Esophagus (tissue), 2 donors: ENCODE results near the gene ITPR3. TPM values are rescaled to one million over a fixed set of nuclear protein-coding genes. Genes with fewer than 3 reads are reported as not detected.

Source experiments
- H3K27ac ChIP-seq, 2 donors: one replicate each; pipeline ENCODE4 v1.5.1; 2013; ENCODE audit warnings: low read depth in 2 of 2, mild to moderate bottlenecking in 2 of 2, inconsistent platforms in 1 of 2, low read length in 1 of 2, moderate library complexity in 1 of 2
- H3K27me3 ChIP-seq, 2 donors: one replicate each; pipeline ENCODE4 v1.6.1; 2013; ENCODE audit warnings: low read length in 2 of 2, control low read depth in 1 of 2, mild to moderate bottlenecking in 1 of 2; ENCODE audit not compliant: insufficient read depth in 2 of 2, control insufficient read depth in 1 of 2
- H3K36me3 ChIP-seq, 2 donors: one replicate each; pipeline ENCODE4 v1.6.1; 2013; ENCODE audit warnings: low read length in 1 of 2; ENCODE audit not compliant: control insufficient read depth in 2 of 2, insufficient read depth in 2 of 2
- H3K4me1 ChIP-seq, 2 donors: one replicate each; pipeline ENCODE4 v1.6.1; 2013; ENCODE audit warnings: low read length in 1 of 2; ENCODE audit not compliant: control insufficient read depth in 2 of 2, insufficient read depth in 2 of 2
- H3K4me3 ChIP-seq, 2 donors: one replicate each; pipeline ENCODE4 v1.5.1; 2013; ENCODE audit warnings: low read length in 2 of 2, mild to moderate bottlenecking in 2 of 2, low read depth in 1 of 2, moderate library complexity in 1 of 2
- H3K9me3 ChIP-seq, 2 donors: one replicate each; pipeline ENCODE4 v1.6.1; 2013; ENCODE audit warnings: mild to moderate bottlenecking in 2 of 2, low read depth in 1 of 2, low read length in 1 of 2, moderate library complexity in 1 of 2; ENCODE audit not compliant: control insufficient read depth in 2 of 2, insufficient read depth in 1 of 2
- WGBS, 2 donors: extraction: QIAGEN DNeasy Blood & Tissue Kit; methylation state at CpG; one replicate each; pipeline ENCODE4 v1.1.7; 2013; 5-methylcytosine and 5-hydroxymethylcytosine counted together
- polyA plus RNA-seq, 2 donors: library from polyadenylated mRNA; stranded (reverse); fragments of 200-250 nt; gene quantifications; one replicate each; pipeline ENCODE4 v1.2.3, GENCODE V29; 2013
- donor health status: healthy with polysubstance abuse.
- donor health status: Bipolar disorder and iron deficiency.

Gene ITPR3
- polyA plus RNA-seq, 2 donors: 11.9 to 15.0 TPM

DNA sequence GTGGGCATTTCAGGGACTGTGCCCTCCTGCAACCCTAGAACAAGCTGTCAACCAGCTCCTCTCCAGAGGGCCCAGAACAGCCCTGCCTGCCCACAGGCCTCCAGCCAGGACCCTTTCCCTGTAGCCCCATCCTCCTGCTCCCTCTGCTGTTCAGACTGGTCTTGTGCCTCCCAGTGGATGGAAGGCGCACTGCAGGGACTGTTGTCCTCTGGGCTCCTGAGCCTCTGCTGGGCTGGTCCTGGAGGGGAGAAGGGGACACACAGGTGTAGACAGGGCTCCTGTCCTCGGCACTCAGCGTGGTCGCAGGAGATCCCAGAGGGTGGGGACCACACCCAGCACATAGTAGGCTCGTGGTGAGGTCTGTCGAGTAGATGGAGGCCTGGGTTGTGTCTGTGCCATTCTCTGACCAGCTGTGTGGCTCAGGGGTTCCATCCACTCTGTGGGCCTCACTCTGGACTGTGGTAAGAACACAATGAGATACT is 11.5 kb downstream of the ITPR3 start:
- Histone ChIP-seq H3K4me1 (peaks cover 15 to 29% of the 10 kb centered on the region in 2 donors), H3K9me3 (no peaks in the 10 kb centered on the region)
- 66 to 77% methylated on average over 6 of the region's 6 CpGs for WGBS, 2 donors

GRCh38 chr6:33633084-33633461 is 12.0 kb downstream of the ITPR3 start:
- Histone ChIP-seq H3K4me1 (peaks cover 15 to 28% of the 10 kb centered on the region in 2 donors), H3K27me3 (no peaks in the 10 kb centered on the region), H3K36me3 (no peaks in the 10 kb centered on the region), H3K9me3 (no peaks in the 10 kb centered on the region), H3K4me3 (peak overlapping the region; percentile 32 to 45), H3K27ac (peak overlapping the region in 1 of 2 donors; percentile 72)
- WGBS, 2 donors: 33% methylated on average over 20 to 21 of the region's 21 CpGs

More for the DNA sequence above, 11.5 kb downstream of the ITPR3 start:
- Histone ChIP-seq H3K27me3 (no peaks in the 10 kb centered on the region), H3K4me3 (no peak overlapping the region), H3K27ac (no peak overlapping the region), H3K36me3 (no peaks in the 10 kb centered on the region)

DNA sequence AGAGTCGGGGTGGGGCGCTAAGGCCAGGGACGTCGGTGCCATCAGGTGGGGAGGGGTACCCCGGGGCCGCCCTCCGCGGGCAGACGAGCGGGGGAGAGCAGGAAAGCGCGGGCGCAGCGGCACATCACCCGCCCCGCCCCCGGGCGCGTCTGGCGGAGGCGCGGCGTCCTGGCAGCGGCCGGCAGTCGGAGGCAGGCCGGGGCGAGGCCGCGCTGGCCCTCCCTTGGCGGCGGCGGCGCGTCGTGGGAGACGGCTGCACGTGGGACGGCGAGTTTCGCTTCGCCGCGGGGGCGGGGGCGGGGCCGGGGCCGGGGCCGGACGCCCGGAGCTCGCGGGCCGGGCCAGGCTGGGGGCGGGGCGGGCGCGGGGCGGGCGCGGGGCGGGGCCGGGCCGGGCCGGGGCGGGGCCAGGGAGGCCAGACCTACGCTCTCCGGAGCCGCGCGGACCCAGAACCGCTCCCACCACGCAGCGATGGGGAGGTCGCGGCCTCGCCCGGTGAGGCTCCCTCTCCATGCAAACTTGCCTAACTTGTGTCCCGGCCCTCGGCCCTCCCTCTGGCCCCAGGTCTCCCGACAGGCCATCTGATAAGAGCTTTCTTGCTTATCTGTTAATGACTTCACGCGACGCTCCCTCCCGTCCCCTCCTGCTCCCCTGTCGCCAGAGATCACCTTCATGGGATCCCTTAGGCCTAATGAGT is 12.5 kb downstream of the ITPR3 start:
- Histone ChIP-seq H3K4me3 (peak overlapping the region; percentile 32 to 45), H3K4me1 (peaks cover 15 to 23% of the 10 kb centered on the region in 2 donors), H3K27me3 (no peaks in the 10 kb centered on the region), H3K27ac (peak overlapping the region in 1 of 2 donors; percentile 72), H3K36me3 (no peaks in the 10 kb centered on the region), H3K9me3 (no peaks in the 10 kb centered on the region)
- 1% methylated on average over 38 to 86 of the region's 86 CpGs for WGBS, 2 donors

DNA sequence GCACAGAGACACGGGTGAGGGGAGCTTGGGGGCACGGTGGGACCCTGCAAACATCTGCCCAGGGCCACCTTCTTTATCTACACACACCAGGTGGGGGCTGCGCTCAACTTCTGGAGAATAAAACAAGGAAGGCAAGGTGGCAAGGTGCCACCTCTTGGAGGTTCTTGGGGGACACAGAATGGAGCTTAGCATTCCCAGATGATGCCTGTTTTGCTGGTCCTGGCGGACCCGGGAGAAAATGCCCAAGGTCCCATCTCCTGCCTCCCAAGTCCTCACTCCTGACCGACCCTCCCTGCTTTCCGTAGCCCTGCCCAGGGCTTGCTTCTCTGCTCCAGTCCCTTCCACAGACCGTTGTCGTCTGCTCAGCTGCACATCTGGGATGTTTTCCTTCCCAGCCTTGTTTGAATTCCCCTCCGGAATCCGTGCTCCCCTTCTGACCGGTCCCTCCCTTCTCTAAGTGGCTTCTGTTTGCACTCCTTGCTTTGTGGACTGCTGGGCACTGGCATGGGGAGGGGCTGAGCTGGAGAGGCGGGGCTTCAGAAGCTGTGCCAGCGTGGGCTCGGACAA is 13.1 kb downstream of the ITPR3 start:
- Histone ChIP-seq H3K4me1 (peaks cover 15 to 21% of the 10 kb centered on the region in 2 donors), H3K9me3 (no peaks in the 10 kb centered on the region), H3K27me3 (no peaks in the 10 kb centered on the region), H3K27ac (peak overlapping the region in 1 of 2 donors; percentile 50), H3K4me3 (peak overlapping the region in 1 of 2 donors; percentile 45), H3K36me3 (no peaks in the 10 kb centered on the region)
- WGBS, 2 donors: 22 to 31% methylated on average over 15 of the region's 15 CpGs

DNA sequence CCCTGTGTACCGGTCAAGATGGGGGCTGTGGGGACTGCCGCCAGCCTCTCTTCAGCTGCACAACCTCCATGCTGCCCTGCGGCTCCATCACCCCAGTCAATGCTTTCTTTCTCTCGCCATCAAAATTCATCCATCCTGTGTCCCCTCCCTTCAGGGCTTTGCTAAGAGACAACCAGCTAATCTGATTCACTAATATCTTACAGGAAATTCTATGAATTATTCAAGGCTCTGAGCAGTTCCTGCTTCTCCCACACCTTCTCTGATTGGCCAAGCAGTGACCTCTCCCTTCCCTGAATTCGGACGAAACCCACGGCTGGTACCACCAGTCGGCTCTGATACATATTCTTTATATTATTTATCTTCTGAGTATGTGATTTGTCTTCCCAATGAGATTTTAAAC is 13.8 kb downstream of the ITPR3 start:
- no peaks in the 10 kb centered on the region for H3K27me3 ChIP-seq
- H3K9me3 ChIP-seq: no peaks in the 10 kb centered on the region
- no peak overlapping the region for H3K27ac ChIP-seq
- WGBS, 2 donors: 70 to 80% methylated on average over 8 of the region's 8 CpGs
- peaks cover 15 to 21% of the 10 kb centered on the region in 2 donors for H3K4me1 ChIP-seq
- no peak overlapping the region for H3K4me3 ChIP-seq
- H3K36me3 ChIP-seq: no peaks in the 10 kb centered on the region

DNA sequence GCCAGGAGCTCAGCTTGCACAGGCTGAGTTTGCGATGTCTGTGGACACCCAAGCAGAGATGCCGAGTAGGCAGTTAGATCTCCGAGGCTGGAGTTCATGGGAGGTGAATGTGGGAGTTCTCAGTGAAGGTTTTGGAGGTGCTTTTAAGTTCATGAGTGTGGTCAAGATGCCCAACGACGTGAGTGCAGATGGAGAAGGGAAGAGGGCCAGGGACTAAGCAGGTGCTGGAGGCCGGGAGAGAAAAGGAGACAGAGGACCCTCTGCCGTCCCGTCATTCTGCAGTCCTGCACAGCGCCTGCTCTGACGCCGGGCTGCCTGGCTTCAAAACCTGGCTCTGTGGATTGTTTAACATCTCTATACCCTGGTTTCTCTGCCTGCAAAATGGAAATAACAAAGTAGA is 15.5 kb downstream of the ITPR3 start:
- Histone ChIP-seq H3K4me3 (no peak overlapping the region), H3K36me3 (no peaks in the 10 kb centered on the region), H3K27me3 (no peaks in the 10 kb centered on the region), H3K4me1 (peaks cover 13 to 32% of the 10 kb centered on the region in 2 donors), H3K27ac (no peak overlapping the region), H3K9me3 (no peaks in the 10 kb centered on the region)
- WGBS, 2 donors: 93% methylated on average over 11 of the region's 11 CpGs

- 58 to 77% methylated on average over 3 of the region's 3 CpGs for WGBS, 2 donors
- Histone ChIP-seq H3K9me3 (peaks cover 0 to 1% of the 10 kb centered on the region in 2 donors), H3K27me3 (no peaks in the 10 kb centered on the region), H3K4me3 (no peak overlapping the region), H3K27ac (peak overlapping the region in 1 of 2 donors; percentile 36), H3K36me3 (peaks cover 0 to 4% of the 10 kb centered on the region in 2 donors), H3K4me1 (peaks cover 4 to 25% of the 10 kb centered on the region in 2 donors)
Observed at GRCh38 chr6:33638556-33638955, 17.4 kb downstream of the ITPR3 start.

- H3K27ac ChIP-seq: no peak overlapping the region
- WGBS, 2 donors: 97% methylated on average over 1 of the region's 1 CpG
- no peaks in the 10 kb centered on the region for H3K27me3 ChIP-seq
- peaks cover 0 to 5% of the 10 kb centered on the region in 2 donors for H3K36me3 ChIP-seq
- no peak overlapping the region for H3K4me3 ChIP-seq
- H3K9me3 ChIP-seq: peaks cover 0 to 1% of the 10 kb centered on the region in 2 donors
- H3K4me1 ChIP-seq: peaks cover 0 to 18% of the 10 kb centered on the region in 2 donors
Observed at GRCh38 chr6:33639559-33639958, 18.4 kb downstream of the ITPR3 start.

- Histone ChIP-seq H3K4me1 (peaks cover 0 to 17% of the 10 kb centered on the region in 2 donors), H3K27ac (no peak overlapping the region), H3K9me3 (peaks cover 0 to 1% of the 10 kb centered on the region in 2 donors), H3K4me3 (no peak overlapping the region), H3K27me3 (no peaks in the 10 kb centered on the region), H3K36me3 (peaks cover 0 to 5% of the 10 kb centered on the region in 2 donors)
- 79 to 84% methylated on average over 13 of the region's 13 CpGs for WGBS, 2 donors
Observed at GRCh38 chr6:33640361-33640760, 19.2 kb downstream of the ITPR3 start.
